ENCODE measurements around the gene TRIM72.
"Not testable (repeated sequence)": the region's sequence is repeated elsewhere in the genome, so short reads cannot be mapped to it uniquely, and the experiment has no call there.

TRIM72 gene

DNA sequence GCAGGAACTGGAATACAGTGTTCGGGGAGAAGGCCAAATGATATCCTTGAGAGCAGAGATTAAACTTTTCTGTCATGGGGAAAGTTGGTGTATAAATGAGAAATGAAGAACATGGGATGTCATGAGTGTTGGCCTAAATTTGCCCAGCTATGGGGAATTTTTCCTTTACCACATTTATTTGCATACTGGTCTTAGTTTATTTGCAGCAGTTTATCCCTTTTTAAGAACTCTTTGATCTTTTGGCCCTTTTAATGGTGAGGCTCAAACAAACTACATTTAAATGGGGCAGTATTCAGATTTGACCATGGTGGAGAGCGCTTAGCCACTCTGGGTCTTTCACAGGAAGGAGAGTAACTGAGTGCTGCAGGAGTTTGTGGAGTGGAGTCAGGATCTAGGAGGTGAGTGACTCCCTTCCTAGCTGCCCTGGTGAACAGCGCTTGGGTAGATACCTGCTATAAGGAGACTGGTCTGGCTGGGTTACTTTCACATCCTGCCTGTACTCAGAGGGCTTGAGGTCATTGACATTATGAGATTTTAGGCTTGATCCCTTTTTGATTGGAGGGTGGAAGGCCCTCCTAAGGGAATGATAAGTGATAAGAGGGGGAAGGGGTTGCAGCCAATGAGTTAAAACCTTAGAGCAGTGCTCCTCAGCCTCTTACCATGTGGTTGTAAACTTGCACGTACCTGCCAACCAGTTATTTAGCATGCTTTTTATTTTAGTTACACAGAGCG is 22.1 kb upstream of the TRIM72 start:
- DNase-seq: no peak

DNA sequence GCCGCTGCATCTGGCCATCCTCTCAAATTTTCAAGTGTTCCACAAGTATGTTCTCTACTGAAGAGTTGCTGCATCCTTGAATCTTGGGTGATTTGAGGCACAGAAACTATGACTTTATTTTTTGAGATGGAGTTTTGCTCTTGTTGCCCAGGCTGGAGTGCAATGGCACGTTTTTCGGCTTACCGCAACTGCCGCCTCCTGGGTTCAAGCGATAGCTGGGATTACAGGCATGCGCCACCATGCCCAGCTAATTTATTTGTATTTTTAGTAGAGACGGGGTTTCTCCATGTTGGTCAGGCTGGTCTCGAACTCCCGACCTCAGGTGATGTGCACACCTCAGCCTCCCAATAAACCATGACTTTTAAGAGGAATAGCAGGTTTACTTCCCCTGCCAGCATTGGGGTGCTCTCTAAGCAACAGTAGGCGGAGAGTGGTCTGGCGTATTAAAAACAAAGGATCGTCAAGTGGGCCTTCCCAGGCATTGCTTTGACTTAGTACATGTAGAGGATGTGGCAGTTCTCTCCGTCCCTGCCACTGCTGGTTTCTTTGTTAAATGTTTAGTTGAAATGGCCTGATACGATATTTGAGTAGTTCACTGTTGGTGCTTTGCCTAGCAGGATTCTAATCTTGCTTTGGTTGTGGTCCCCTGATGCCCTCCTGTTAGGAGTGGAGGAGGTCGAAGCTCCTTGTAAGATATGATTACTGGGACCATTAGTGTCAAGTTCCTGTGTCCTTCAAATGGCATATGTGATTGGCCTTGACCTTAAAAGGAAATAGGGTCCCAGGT is 20.9 kb upstream of the TRIM72 start:
- DNase-seq: no peak

DNA sequence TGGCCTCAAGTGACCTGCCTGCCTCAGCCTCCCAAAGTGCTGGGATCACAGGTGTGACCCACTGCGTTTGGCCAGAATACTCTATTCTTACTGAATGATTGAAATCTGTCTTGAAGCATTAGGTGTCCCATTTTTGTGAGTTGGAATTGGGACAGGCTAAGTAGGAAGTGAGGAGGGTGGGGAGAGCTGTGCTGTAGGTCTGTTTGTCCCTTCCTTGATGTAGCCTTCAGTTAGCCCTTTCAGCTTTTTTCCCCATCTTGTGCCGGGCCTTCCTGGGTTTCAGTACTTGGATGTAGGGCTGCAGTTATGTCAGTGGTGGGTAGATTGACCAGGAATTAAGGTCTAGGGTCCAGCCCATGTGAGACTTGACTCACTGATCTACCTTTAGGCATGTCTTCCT is 20.0 kb upstream of the TRIM72 start:
- no peak for DNase-seq

DNA sequence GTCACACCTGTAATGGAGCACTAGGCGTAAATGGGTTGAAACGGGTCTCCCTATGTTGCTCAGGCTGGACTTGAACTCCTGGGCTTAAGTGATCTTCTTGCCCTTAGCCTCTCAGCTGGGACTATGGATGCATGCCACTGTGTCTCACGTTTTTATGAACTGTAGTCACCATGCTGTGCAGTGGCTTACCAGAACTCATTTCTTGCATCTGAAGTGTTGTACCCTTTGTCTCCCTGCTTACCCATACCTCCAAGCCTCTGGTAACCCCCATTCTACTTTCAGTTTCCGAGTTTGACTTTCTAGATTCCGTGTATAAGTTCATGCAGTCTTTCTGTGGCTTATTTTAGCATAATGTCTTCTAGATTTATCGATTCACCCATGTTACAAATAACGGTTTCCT is 19.0 kb upstream of the TRIM72 start:
- no peak for DNase-seq

DNA sequence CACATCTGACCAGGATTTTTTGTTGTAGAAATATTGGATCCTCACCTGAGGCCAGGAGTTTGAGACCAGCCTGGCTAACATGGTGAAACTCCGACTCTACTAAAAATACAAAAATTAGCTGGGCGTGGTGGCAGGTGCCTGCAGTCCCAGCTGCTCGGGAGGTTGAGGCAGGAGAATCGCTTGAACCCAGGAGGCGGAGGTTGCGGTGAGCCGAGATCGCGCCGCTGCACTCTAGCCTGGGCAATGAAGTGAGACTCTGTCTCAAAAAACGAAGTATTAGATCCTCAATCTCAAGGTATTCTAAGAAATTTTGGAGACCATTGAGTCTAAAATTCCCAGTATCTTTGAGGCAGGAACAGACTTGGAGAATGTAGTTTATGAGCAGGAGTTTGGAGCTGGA is 18.1 kb upstream of the TRIM72 start:
- not testable (repeated sequence) for DNase-seq

DNA sequence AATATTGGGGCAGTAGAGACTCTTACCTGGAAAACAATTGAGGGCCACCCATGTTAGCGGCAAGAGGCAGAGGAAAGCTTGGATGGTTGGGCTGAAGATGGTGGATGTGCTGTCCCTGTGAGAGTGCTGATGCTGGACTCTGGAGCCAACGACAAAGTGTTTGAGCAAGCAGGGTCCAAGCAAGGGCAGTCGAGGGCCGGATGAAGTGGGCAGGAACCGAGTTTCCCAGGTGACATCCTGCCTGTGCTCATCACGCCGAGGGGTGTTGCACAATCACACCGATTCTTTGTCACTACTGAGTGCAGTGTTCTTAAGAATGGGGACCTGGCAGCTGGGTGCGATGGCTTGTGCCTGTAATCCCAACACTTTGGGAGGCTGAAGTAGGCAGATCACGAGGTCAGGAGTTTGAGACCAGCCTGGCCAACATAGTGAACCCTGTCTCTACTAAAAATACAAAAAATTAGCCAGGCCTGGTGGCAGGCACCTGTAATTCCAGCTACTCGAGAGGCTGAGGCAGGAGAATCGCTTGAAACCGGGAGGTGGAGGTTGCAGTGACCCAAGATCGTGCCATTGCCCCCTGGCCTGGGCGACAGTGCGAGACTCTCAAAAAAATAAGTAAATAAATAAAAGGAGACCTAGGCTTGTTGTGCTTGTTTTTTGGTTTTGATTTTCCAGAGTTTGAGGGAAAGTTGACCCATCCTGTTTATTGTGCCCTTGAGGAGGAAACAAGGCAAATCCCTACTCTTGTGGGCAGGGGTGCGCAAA is 17.4 kb upstream of the TRIM72 start:
- no peak for DNase-seq

DNA sequence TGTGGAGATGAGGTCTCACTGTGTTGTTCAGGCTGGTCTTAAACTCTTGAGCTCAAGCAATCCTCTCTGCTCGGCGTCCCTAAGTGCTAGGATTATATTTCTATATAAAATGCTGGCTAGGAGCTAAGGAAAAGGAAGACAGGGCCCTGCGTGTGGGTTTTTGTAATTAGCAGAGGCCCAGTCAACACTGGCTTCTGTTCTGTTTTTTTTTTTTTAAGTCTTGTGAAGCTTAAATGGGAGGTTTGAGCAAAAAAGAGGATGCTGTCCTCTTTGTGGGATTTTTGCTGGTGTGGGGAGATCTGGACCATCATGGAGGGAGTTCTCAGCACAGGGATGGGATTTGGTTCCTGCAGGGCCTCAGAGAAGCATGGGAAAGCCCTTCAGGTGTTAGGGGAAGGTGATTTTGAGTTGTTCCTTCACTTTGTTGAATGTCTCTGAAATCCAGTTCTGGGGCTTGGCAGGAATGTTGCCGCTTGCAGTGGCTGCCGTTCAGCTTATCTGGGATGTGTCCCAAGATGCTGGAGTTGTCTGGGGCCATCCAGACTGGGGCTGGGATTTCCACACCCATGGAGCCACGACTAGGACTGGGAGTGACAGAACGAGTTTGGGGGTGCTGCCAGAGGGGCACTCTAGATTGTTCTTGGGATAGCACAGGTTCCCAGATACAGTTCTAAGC is 15.6 kb upstream of the TRIM72 start:
- no peak for DNase-seq

DNA sequence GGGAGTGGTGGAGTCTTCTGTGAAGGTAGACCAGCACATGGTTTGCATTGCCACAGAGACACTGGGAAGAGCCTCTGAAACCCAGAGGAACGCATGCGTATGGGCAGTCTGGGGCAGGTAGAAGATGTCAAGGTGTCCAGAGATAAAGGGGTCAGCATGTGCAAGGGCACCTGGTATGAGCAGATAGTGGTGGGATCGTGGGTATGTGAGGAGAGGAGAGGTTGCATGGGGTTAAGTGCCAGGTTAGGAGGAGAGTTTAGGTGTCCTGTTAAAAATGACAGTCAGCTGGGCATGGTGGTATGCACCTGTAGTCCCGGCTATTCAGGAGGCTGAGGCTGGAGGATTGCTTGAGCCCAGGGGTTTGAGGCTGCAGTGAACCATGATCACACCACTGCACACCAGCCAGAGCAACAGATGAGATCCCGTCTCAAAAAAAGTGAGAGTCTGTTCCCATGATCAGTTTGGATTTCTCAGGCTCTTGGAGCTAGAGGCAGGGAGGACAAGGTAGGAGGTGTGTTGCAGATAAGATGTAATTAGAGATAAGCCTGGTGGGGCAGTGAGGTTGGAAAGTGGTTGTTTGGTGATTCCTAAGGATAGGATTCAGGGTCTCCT is 14.4 kb upstream of the TRIM72 start:
- DNase-seq: no peak

DNA sequence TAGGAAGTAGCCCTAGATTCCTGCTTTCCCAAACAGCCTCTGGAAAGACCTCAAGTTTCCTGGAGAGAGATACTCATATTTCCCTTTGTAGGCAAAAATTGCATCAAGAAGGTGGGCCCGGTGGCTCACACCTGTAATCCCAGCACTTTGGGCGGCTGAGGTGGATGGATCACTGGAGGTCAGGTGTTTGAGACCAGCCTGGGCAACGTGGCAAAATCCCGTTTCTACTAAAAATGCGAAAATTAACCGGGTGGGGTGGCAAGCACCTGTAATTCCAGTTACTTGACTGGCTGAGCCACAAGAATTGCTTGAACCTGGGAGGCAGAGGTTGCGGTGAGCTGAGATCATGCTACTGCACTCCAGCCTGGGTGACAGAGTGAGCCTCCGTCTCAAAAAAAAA is 13.8 kb upstream of the TRIM72 start:
- not testable (repeated sequence) for DNase-seq

DNA sequence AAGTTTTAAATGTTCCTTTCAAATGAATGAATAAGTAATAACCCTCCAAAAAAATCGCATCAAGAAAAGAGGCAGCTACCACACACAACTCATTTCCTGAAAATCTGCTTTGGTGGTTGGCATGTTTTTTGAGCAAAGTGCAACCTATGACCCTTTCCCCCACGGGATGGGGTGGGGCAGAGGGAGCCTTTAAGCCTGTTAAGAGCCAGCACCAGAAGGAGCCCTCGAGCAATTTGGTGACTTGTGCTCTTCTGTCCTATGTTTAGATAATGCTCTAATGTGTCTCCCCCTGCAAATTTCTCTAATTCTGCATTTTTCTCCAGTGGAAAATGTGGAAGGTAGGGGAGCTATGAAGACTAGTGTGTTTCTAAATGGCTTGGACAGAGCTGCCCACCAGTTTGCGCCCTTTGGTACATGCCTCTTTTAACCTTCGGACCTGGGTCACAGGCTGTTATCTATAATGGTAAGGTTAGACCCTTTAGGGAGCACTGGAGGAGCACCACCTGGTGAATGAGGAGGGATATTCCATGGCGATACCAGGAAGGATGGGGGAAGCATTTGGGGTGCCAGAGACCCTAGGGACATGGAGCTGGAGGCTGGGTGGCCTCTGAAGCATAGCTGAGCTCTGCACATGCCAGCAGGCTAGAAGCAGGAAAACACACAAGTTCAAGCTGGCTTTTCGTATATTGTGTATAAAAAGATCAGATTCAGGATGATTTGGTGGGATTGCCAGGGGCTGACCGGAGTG is 12.9 kb upstream of the TRIM72 start:
- DNase-seq: no peak

DNA sequence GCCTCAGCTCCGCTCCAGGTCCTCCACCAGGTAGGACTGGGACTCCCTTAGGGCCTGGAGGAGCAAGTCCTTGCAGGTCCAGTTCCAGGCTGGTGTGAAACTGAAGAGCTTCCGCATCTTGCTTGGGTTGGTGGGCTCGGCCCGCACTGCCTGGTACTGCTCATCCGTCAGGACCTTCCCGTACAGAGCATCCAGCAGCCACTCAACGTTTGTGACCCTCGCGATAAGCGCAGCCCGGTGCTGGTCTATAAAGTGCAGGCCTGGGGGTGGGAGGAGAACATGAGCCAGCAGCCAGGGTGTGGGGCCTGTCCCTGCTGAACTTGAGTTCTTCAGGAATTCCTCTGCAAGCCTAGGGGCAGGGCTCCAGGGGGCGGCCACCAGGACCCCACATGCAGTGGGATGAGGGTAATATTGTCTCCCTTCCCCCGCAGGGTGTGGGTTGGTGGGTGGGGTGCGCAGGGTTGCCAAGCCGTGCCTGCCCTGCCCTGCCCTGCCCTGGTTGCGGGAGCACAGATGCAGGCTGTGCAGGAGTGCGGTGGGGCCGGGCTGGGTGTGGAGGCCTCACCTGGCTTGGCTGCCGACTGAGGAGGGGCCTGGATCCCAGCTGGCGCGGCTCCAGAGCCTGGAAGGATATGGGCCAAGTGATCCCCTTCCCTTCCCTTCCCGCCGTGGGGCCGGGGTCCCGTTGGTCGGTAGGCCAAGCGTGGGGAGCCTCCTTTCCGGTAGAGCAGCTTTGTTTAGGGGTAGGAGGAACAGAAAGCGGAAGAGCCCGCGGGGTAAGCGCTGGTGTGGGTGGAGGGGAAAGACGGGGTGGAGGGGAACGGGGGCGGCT is 12.1 kb upstream of the TRIM72 start:
- DNase-seq: no peak

DNA sequence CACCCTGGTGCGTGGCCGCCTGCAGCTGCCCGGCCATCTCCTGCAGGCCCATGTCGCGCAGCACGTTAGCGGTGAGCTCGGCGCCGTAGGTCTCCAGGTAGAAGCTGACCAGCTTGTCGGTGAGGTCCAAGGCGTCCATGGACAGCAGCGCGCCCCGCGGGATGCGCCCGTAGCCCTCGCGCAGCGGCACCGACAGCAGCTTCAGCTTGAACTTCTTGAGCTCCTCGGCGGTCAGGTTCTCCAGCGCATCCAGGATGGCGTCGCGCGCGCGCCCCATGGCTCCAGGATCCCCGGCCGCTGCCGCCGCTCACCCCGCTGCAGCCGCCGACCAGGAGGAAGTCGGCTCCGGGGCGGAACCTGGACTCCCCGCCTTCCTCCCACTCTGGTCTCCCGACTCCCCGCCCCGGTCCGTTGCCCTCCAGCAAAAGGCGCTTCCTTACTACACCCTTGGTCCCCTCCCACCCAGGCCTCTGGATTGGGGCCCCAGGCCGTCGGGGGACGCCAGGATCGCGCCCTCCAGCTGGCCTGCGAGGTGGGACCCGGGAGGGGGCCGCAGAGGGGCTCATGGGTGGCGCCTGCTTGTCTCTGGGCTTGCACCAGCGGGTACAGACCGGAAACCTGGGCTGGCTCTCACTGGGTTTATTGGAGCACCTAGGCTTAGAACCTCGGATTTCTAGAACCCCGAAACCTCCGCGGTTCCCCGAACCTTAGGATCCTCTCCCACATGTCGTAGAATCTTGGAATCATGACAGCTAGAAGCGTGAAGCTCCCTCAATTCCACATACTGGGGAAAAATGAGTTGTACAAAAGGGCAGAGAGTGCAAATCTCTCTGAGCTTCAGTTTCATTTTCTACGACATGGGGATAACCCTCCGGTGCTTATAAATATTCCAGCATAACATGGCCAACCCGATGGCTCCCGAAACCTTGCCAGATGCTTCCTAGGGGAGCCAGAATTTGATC is 11.2 kb upstream of the TRIM72 start, which contains the start of gene PYCARD:
TSS of gene PYCARD (minus strand) at position 347 of the 962 bp plus-strand sequence. CDS start at position 277, 70 bp downstream.
- no peak for DNase-seq

DNA sequence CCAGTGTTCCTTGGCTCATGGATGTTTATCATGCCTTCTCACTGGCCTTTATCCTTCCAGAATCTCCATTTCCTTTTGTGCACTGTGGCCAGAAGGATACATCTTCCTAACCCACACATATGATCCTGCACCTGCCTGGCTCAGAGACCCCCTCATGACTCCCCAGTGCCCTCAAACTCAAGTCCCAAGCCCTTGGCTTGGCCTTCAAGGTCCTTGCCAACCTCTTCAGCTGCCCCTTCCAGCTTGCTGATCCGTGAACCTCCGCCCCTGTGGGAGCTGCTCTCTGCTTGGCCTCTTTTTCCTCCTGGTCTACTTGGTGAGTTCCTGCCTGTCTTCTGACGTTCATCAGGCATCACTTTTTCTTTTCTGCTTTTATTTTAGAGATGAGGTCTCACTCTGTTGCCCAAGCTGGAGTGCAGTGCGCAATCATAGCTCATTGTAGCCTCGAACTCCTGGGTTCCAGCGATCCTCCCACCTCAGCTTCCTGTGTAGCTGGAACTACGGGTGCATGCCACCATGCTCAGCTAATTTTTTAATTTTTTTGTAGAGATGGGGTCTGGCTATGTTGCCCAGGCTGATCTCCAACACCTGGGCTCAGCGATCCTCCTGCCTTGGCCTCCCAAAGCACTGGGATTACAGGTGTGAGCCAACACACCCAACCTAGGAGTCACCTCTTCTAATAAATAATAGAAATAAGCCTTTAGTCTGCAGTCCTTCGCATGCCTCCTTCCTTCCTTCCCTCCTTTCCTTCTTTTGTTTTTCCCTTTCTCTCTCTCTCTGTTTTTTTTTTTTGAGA is 8.8 kb upstream of the TRIM72 start:
- DNase-seq: no peak

DNA sequence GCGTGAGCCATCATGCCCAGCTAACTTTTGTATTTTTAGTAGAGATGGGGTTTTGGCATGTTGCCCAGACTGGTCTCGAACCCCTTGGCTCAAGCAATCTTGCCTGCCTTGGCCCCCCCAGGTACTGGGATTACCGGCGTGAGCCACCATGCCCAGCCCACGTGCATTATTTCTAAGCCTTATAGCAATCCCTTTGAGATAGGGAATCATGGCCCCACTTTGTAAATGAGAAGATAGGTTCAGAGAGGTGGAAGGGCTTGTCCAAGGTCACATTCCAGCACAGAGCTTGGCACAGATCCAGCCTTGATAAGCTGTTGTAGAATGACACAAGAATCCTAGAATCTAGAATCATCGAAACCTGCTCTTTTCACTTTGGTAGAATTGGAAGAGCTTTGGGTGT is 7.1 kb upstream of the TRIM72 start:
- DNase-seq: no peak

DNA sequence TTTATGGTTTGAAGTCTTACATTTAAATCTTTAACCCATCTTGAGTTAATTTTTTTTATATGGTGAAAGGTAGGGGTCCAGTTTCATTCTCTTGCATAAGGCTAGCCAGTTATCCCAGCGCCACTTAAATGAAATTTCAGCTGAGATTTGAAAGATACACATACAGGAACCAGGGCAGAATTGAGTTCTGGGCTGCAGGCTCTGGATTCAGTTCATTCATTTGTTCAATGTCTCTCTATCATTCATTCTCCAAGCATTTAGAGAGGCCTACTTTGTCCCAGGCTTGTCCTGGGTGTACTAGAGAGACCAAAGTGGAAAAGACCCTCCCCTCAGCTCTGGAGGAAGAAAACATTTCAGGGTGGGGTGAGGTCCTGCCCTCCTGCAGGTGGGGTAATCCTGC is 577 bp upstream of the TRIM72 start:
- DNase-seq: no peak

DNA sequence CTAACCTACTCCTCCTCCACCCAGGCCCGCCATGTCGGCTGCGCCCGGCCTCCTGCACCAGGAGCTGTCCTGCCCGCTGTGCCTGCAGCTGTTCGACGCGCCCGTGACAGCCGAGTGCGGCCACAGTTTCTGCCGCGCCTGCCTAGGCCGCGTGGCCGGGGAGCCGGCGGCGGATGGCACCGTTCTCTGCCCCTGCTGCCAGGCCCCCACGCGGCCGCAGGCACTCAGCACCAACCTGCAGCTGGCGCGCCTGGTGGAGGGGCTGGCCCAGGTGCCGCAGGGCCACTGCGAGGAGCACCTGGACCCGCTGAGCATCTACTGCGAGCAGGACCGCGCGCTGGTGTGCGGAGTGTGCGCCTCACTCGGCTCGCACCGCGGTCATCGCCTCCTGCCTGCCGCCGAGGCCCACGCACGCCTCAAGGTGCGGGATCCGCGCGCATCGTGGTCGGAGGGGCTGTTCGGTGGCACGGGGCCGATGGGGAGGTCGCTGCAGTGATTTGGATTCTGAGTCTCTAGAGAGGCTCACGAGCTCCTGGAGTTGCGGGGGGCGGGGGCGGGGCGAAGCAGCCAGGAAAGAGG is 878 bp downstream of the TRIM72 start:
- peak; percentile 29 for DNase-seq

DNA sequence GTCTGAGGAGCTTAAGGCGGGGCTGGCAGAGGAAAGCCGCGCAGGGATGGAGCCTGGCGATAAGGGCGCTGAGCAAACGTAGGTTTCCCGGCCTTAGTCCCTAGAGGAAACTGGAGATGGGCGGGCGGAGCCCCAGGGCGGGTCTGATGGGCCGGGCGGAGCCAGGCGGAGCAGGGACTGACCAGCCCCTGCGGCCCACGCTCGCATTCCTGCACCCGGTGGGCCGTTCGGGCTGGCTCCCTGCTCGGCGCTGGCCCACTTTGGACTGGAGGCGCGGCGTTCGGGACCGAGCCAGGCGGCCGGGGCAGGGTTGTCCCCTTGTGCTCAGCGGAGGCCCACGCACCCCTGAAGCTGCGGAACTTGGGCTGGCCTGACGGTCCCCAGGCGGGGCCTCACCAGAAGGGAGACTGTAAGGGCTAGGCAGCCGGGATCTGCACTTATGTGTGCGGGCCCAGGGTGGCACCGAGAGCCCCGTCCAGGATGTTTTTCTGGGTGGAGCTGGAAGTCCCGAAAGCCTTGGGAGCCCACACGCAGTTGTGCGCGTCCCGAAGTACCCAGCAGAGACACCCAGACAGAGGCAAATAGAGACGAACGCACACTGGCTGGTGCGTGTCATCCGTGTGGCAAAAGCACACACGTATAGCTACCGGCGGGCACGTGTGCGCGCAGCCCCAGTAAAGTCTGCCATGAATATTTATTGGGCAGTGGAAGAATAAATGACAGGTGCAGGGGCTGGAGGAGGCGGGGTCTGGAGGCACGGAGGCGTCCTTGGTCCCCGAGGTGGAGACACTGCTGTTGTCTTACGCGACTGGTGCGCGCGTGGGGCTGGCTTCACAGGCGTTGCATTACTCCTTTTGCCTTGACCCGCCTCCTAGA is 1.6 kb downstream of the TRIM72 start:
- peak; percentile 58 for DNase-seq

Data from NCI-H510A (cell line).